K562 (cell line): ENCODE data around the gene MZB1. TPM values are rescaled to one million over a fixed set of nuclear protein-coding genes. Genes with fewer than 3 reads are reported as not detected.
A peak's percentile ranks its signal among the peaks of the same experiment; 100 is the strongest.

ENCODE experiments used
- DMBX1 ChIP-seq: fragments of 250-450 bp; sonication (Bioruptor Pico); IDR thresholded peaks from 2 replicates; pipeline ENCODE4 v1.8.0; 2022; ENCODE audit warnings: inconsistent platforms, mild to moderate bottlenecking, moderate library complexity, borderline replicate concordance
- FOXK1 ChIP-seq: sonication (generic); formaldehyde crosslinking; IDR thresholded peaks from 2 replicates; pipeline ENCODE4 v1.8.0; 2022; ENCODE audit warnings: missing genetic modification reagents, mild to moderate bottlenecking, borderline replicate concordance
- GTF2E2 ChIP-seq: fragments of 200-800 bp; sonication (Bioruptor generic); IDR thresholded peaks from 2 replicates; pipeline ENCODE4 v1.6.1; 2016; ENCODE audit warnings: missing genetic modification characterization, missing compliant biosample characterization
- KLF16 ChIP-seq: IDR thresholded peaks from 2 replicates; pipeline ENCODE4 v1.6.1; 2016; ENCODE audit warnings: antibody characterized with exemption
- LEF1 ChIP-seq: fragments of 450-650 bp; IDR thresholded peaks from 2 replicates; pipeline ENCODE4 v1.6.1; 2016; ENCODE audit warnings: mild to moderate bottlenecking
- MBD2 ChIP-seq: sonication (generic); IDR thresholded peaks from 2 replicates; pipeline ENCODE4 v1.6.1; 2016; ENCODE audit warnings: low read depth, borderline replicate concordance
- MEF2D ChIP-seq: conservative IDR thresholded peaks from 2 replicates; pipeline ENCODE4 v1.6.1; 2016; ENCODE audit warnings: low read depth, missing genetic modification characterization, missing compliant biosample characterization
- MYC ChIP-seq, 2 experiments: fragments of 250-450 bp in 1 of 2; sonication (Bioruptor Pico) in 1 of 2; IDR thresholded peaks; 2 replicates each; pipeline versions ENCODE4 v1.5.1 to v1.6.1; 2012 to 2021; ENCODE audit warnings: low read depth in 2 of 2, borderline replicate concordance in 1 of 2, improper control_type of control experiment in 1 of 2, low read length in 1 of 2, mild to moderate bottlenecking in 1 of 2, moderate library complexity in 1 of 2
- NUFIP1 ChIP-seq: fragments of 450-650 bp; IDR thresholded peaks from 2 replicates; pipeline ENCODE4 v1.6.1; 2018; ENCODE audit not compliant: partially characterized antibody
- PHTF2 ChIP-seq: fragments of 250-450 bp; sonication (Bioruptor Pico); IDR thresholded peaks from 2 replicates; pipeline ENCODE4 v1.5.0; 2021; ENCODE audit warnings: mild to moderate bottlenecking
- POLR2AphosphoS5 ChIP-seq: IDR thresholded peaks from 2 replicates; pipeline ENCODE4 v1.6.1; 2011; ENCODE audit warnings: mild to moderate bottlenecking, low read depth, low read length, moderate library complexity; ENCODE audit not compliant: control insufficient read depth, insufficient read depth
- SUPT5H ChIP-seq: fragments of 450-650 bp; IDR thresholded peaks from 2 replicates; pipeline ENCODE4 v1.6.1; 2016
- TAF1 ChIP-seq: IDR thresholded peaks from 2 replicates; pipeline ENCODE4 v1.6.1; 2011; ENCODE audit warnings: mild to moderate bottlenecking, low read length, moderate library complexity; ENCODE audit not compliant: insufficient read depth, control insufficient read depth, severe bottlenecking; ENCODE audit errors: extremely low read depth
- YBX1 ChIP-seq: fragments of 450-650 bp; IDR thresholded peaks from 2 replicates; pipeline ENCODE4 v1.7.1; 2016; ENCODE audit warnings: mild to moderate bottlenecking
- ZKSCAN1 ChIP-seq: fragments of 150-350 bp; IDR thresholded peaks from 2 replicates; pipeline ENCODE4 v1.6.1; 2016; ENCODE audit warnings: low read depth, low read length
- ZNF143 ChIP-seq: sonication (generic); formaldehyde crosslinking; IDR thresholded peaks from 2 replicates; pipeline ENCODE4 v1.9.0; 2022; ENCODE audit warnings: mild to moderate bottlenecking, missing genetic modification reagents
- ZNF217 ChIP-seq: sonication (generic); formaldehyde crosslinking; IDR thresholded peaks from 2 replicates; pipeline ENCODE4 v1.8.0; 2022; ENCODE audit warnings: mild to moderate bottlenecking, missing genetic modification reagents
- polyA plus RNA-seq, 8 experiments: library from polyadenylated mRNA; depleted of rRNA in 4 of 8; stranded (reverse) in 5 of 8; unstranded in 3 of 8; fragments of >200 nt; fragmentation: Nextera tagmentation in 2 of 8; fragmentation: Illumina TruSeq in 1 of 8; extraction: Ambion mirVana in 2 of 8; extraction: Trizol in 1 of 8; gene quantifications; 2 replicates each; pipeline versions ENCODE4 v1.2.1 to v1.2.3, GENCODE V29; 2011 to 2014; ENCODE audit warnings: inconsistent platforms in 1 of 8, missing spikeins in 1 of 8
- total RNA-seq, 7 experiments: library from RNA; depleted of rRNA in 6 of 7; stranded (reverse); fragments of >200 nt in 6 of 7; fragmentation: Illumina TruSeq in 2 of 7; extraction: Trizol in 2 of 7; gene quantifications; 2 replicates each; pipeline versions ENCODE4 v1.2.1 to v1.2.3, GENCODE V29; 2011 to 2021; ENCODE audit warnings: low replicate concordance in 1 of 7
- TF ChIP-seq, protein P1 (sequence below), 3 experiments: fragments of 200-800 bp in 1 of 3; fragments of 250-450 bp in 1 of 3; fragments of 450-650 bp in 1 of 3; sonication (Bioruptor Pico) in 1 of 3; sonication (Bioruptor generic) in 1 of 3; formaldehyde crosslinking in 1 of 3; IDR thresholded peaks; 2 replicates each; pipeline versions ENCODE4 v1.6.1 to v1.8.0; 2016 to 2022; ENCODE audit warnings: mild to moderate bottlenecking in 2 of 3, missing genetic modification characterization in 2 of 3, missing compliant biosample characterization in 1 of 3, moderate library complexity in 1 of 3
- TF ChIP-seq, protein P2 (sequence below), 2 experiments: IDR thresholded peaks; 2 replicates each; pipeline ENCODE4 v1.6.1; 2011; ENCODE audit warnings: borderline replicate concordance in 1 of 2, control low read depth in 1 of 2, low read depth in 1 of 2, low read length in 1 of 2, mild to moderate bottlenecking in 1 of 2, mixed read lengths in 1 of 2, moderate library complexity in 1 of 2; ENCODE audit not compliant: insufficient read depth in 1 of 2, insufficient read length in 1 of 2, poor library complexity in 1 of 2, severe bottlenecking in 1 of 2; ENCODE audit errors: extremely low read depth in 1 of 2
- TF ChIP-seq, protein P3 (sequence below), 2 experiments: fragments of 450-650 bp in 1 of 2; sonication (generic) in 1 of 2; formaldehyde crosslinking in 1 of 2; IDR thresholded peaks in 1 of 2; conservative IDR thresholded peaks in 1 of 2; 2 replicates each; pipeline versions ENCODE4 v1.6.1 to v1.8.1; 2016 to 2023; ENCODE audit warnings: mild to moderate bottlenecking in 2 of 2, moderate library complexity in 2 of 2, inconsistent platforms in 1 of 2, missing genetic modification reagents in 1 of 2
- TF ChIP-seq, protein P4 (sequence below): fragments of 450-650 bp; IDR thresholded peaks from 2 replicates; pipeline ENCODE4 v1.6.1; 2016; ENCODE audit warnings: missing biosample characterization, missing genetic modification characterization

The MZB1 gene
- total and polyA plus RNA-seq, 9 of the 15 experiments (the other 6 are each of a cell fraction or from before 2014, with no cell fraction given): 0.13 to 0.31 TPM; not detected in 7

DNA sequence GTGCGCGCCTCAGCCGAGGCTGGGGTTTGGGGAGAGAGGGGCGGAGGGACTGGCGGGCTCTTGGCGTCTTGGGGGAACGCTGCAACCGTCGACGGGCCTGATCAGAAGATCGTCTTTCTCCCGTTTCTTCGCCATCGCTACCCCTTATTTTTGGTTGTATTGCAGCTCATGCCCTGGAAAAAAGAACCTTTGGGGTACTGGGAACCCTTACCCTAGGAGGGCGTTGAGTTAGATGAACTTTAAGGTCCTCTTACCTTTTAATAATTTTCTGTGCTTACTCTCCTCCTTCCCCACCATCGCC, 47.3 kb downstream of the MZB1 start (continued):
- TF ChIP-seq, protein P1, sequence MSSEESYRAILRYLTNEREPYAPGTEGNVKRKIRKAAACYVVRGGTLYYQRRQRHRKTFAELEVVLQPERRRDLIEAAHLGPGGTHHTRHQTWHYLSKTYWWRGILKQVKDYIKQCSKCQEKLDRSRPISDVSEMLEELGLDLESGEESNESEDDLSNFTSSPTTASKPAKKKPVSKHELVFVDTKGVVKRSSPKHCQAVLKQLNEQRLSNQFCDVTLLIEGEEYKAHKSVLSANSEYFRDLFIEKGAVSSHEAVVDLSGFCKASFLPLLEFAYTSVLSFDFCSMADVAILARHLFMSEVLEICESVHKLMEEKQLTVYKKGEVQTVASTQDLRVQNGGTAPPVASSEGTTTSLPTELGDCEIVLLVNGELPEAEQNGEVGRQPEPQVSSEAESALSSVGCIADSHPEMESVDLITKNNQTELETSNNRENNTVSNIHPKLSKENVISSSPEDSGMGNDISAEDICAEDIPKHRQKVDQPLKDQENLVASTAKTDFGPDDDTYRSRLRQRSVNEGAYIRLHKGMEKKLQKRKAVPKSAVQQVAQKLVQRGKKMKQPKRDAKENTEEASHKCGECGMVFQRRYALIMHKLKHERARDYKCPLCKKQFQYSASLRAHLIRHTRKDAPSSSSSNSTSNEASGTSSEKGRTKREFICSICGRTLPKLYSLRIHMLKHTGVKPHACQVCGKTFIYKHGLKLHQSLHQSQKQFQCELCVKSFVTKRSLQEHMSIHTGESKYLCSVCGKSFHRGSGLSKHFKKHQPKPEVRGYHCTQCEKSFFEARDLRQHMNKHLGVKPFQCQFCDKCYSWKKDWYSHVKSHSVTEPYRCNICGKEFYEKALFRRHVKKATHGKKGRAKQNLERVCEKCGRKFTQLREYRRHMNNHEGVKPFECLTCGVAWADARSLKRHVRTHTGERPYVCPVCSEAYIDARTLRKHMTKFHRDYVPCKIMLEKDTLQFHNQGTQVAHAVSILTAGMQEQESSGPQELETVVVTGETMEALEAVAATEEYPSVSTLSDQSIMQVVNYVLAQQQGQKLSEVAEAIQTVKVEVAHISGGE (CRISPR knock-in tag; IDR thresholded peaks at IDR 0.05): no peak
- TF ChIP-seq TAF1 (peak; percentile 34), YBX1 (no peak), MYC (IDR thresholded peaks at IDR 0.05; ENCODE audit: low read depth, low read length) (no peak), MYC (CRISPR knock-in tag; IDR thresholded peaks at IDR 0.05; ENCODE audit: borderline replicate concordance, low read depth) (no peak), PHTF2 (CRISPR knock-in tag) (no peak), MBD2 (no peak), LEF1 (no peak), KLF16 (no peak), MEF2D (tag) (no peak), ZNF143 (CRISPR knock-in tag) (no peak), NUFIP1 (no peak), POLR2AphosphoS5 (0 out of 2 replicates have a peak, but pooled peaks have one; percentile 7), FOXK1 (CRISPR knock-in tag) (no peak), ZKSCAN1 (0 out of 2 replicates have a peak, but pooled peaks have one; percentile 7), DMBX1 (CRISPR knock-in tag) (no peak), GTF2E2 (tag) (peak; percentile 21; the same call in 1 of the 2 replicates), SUPT5H (no peak), ZNF217 (CRISPR knock-in tag) (no peak)
- TF ChIP-seq, protein P2, sequence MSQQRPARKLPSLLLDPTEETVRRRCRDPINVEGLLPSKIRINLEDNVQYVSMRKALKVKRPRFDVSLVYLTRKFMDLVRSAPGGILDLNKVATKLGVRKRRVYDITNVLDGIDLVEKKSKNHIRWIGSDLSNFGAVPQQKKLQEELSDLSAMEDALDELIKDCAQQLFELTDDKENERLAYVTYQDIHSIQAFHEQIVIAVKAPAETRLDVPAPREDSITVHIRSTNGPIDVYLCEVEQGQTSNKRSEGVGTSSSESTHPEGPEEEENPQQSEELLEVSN (IDR thresholded peaks at IDR 0.05; ENCODE audit: borderline replicate concordance in 1 of 2, extremely low read depth in 1 of 2, insufficient read depth in 1 of 2, insufficient read length in 1 of 2, low read depth in 1 of 2, low read length in 1 of 2, poor library complexity in 1 of 2, severe bottlenecking in 1 of 2): peak in 1 of 2 experiments; percentile 75
- TF ChIP-seq, protein P3, sequence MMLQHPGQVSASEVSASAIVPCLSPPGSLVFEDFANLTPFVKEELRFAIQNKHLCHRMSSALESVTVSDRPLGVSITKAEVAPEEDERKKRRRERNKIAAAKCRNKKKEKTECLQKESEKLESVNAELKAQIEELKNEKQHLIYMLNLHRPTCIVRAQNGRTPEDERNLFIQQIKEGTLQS (IDR thresholded peaks at IDR 0.05): no peak
- TF ChIP-seq, protein P3 (CRISPR knock-in tag; conservative IDR thresholded peaks at IDR 0.05): no peak
- TF ChIP-seq, protein P4, sequence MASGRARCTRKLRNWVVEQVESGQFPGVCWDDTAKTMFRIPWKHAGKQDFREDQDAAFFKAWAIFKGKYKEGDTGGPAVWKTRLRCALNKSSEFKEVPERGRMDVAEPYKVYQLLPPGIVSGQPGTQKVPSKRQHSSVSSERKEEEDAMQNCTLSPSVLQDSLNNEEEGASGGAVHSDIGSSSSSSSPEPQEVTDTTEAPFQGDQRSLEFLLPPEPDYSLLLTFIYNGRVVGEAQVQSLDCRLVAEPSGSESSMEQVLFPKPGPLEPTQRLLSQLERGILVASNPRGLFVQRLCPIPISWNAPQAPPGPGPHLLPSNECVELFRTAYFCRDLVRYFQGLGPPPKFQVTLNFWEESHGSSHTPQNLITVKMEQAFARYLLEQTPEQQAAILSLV (tag): no peak
